Stimulated activated CD4-positive, alpha-beta T cell treated with anti-CD3 and anti-CD28 coated beads, Interleukin-1b, Interleukin-23, amount 100 ng/mL, for 24 hours (primary cell): ENCODE results near the gene GFY.

Experiments used
- DNase-seq, 4 experiments: peaks; one replicate each; pipeline ENCODE4 v3.0.0-alpha.2; 2020; ENCODE audit warnings: low read depth in 4 of 4, low spot score in 1 of 4

Gene GFY

GRCh38 chr19:49407482-49408015 is 17.6 kb upstream of the GFY start:
- no peak for DNase-seq

GRCh38 chr19:49408816-49409440 is 16.3 kb upstream of the GFY start:
- no peak for DNase-seq

- no peak for DNase-seq
Measured at GRCh38 chr19:49409441-49410029, 15.7 kb upstream of the GFY start.

- DNase-seq, result no peak
Measured at GRCh38 chr19:49411681-49412326, 13.4 kb upstream of the GFY start.

- DNase-seq, result no peak
Measured at GRCh38 chr19:49413348-49413747, 11.8 kb upstream of the GFY start.

- no peak for DNase-seq
Measured at GRCh38 chr19:49414256-49414655, 10.9 kb upstream of the GFY start.

GRCh38 chr19:49415102-49415809 is 9.9 kb upstream of the GFY start:
- no peak for DNase-seq

GRCh38 chr19:49415810-49416200 is 9.4 kb upstream of the GFY start:
- no peak for DNase-seq

- no peak for DNase-seq
Measured at GRCh38 chr19:49417088-49417487, 8.1 kb upstream of the GFY start.

GRCh38 chr19:49418511-49418910 is 6.7 kb upstream of the GFY start:
- DNase-seq, result no peak

GRCh38 chr19:49419173-49419572 is 6.0 kb upstream of the GFY start:
- no peak for DNase-seq

- DNase-seq, result no peak
Measured at GRCh38 chr19:49420227-49420626, 5.0 kb upstream of the GFY start.

GRCh38 chr19:49421039-49421877 is 3.9 kb upstream of the GFY start:
- DNase-seq, result no peak

- no peak for DNase-seq
Measured at GRCh38 chr19:49421878-49422202, 3.3 kb upstream of the GFY start.

- DNase-seq, result no peak
Measured at GRCh38 chr19:49422407-49423070, 2.6 kb upstream of the GFY start.

GRCh38 chr19:49423071-49423984 is 1.9 kb upstream of the GFY start, which contains the start of gene PTH2:
PTH2 (minus strand) TSS chr19:49423441; CDS start chr19:49423339, 102 bp downstream.
- no peak for DNase-seq

GRCh38 chr19:49423985-49424303 is 1.2 kb upstream of the GFY start:
- no peak for DNase-seq

GRCh38 chr19:49425922-49426592 is 869 bp downstream of the GFY start:
- no peak for DNase-seq

- DNase-seq, result no peak
Measured at GRCh38 chr19:49427339-49427738, 2.2 kb downstream of the GFY start.
